ENCODE measurements around the gene MYLIP. TPM values are rescaled to one million over a fixed set of nuclear protein-coding genes. Genes with fewer than 3 reads are reported as not detected.

The MYLIP gene
- total and polyA plus RNA-seq, 2 donors from 2014 or later, result 27.1 to 52.8 TPM

DNA sequence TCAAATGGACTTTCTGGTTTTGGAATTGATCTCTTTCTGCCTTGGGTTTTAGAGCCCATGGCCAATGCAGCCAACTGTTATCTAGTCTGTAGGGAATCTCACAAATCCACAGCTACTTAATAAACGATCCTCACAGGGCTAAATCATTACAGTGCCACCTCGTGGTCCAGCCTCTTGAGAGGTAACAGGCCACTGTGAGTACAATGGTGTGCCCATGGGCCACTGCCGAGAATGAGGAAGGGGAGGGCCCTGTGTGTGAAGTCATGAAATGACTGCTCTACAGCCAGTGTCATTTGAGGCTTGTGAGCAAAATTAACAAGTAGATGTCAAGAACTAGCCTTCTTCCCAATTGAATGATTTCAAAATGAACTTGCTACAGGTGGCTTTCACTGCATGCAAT lies 55.2 kb downstream of the MYLIP start:
- no peaks in the 10 kb centered on the region for H3K36me3 ChIP-seq (ENCODE audit: control insufficient read depth in 2 of 3, insufficient read depth in 3 of 3, low read length in 3 of 3)
- no peak overlapping the region for H3K4me3 ChIP-seq (ENCODE audit: low read length in 3 of 3)
- peak overlapping the region; percentile 14 to 52 for H3K27ac ChIP-seq (ENCODE audit: low read depth in 2 of 2, low read length in 2 of 2)
- H3K27me3 ChIP-seq (ENCODE audit: control insufficient read depth, insufficient read depth, low read length), result no peaks in the 10 kb centered on the region
- intact Hi-C loops (cut with DNase I), result no loop called here
- FAIRE-seq (no peak), DNase-seq (peak in 1 of 5 donors; percentile 42)
- no peaks in the 10 kb centered on the region for H3K9me3 ChIP-seq (ENCODE audit: control insufficient read depth in 2 of 3, insufficient read depth in 1 of 3, low read length in 3 of 3)
- H3K4me1 ChIP-seq (ENCODE audit: control insufficient read depth in 2 of 3, insufficient read depth in 2 of 3, low read depth in 1 of 3, low read length in 3 of 3), result peaks cover 2 to 21% (median 6%) of the 10 kb centered on the region in 3 donors
- TF ChIP-seq, protein P1, sequence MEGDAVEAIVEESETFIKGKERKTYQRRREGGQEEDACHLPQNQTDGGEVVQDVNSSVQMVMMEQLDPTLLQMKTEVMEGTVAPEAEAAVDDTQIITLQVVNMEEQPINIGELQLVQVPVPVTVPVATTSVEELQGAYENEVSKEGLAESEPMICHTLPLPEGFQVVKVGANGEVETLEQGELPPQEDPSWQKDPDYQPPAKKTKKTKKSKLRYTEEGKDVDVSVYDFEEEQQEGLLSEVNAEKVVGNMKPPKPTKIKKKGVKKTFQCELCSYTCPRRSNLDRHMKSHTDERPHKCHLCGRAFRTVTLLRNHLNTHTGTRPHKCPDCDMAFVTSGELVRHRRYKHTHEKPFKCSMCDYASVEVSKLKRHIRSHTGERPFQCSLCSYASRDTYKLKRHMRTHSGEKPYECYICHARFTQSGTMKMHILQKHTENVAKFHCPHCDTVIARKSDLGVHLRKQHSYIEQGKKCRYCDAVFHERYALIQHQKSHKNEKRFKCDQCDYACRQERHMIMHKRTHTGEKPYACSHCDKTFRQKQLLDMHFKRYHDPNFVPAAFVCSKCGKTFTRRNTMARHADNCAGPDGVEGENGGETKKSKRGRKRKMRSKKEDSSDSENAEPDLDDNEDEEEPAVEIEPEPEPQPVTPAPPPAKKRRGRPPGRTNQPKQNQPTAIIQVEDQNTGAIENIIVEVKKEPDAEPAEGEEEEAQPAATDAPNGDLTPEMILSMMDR (IDR thresholded peaks at IDR 0.05; ENCODE audit: borderline replicate concordance, extremely low read depth, insufficient read depth), result no peak
- no peak overlapping the region for H3K9ac ChIP-seq (ENCODE audit: low read length in 3 of 3)

DNA sequence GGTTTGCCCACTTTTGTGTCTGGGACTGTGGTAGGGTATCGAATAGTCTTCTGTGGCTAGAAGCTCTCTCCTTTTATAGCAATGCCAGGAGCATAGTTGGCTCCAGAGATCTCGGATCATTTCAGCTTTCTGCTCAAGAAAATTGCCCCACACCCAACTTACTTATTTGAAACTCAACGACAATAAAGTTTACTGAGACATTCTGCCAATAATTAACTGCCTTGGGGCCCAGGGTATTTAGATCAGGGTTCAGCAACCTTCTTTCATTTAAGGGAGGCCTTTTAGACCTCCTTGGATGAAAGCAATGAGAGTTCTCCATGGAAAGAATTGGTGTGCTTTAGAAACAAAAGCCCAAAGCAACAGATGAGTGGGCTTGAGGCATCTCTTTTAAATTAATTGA lies 55.7 kb downstream of the MYLIP start:
- Histone ChIP-seq H3K4me1 (ENCODE audit: control insufficient read depth in 2 of 3, insufficient read depth in 2 of 3, low read depth in 1 of 3, low read length in 3 of 3) (peaks cover 2 to 21% (median 6%) of the 10 kb centered on the region in 3 donors), H3K27ac (ENCODE audit: low read depth in 2 of 2, low read length in 2 of 2) (peak overlapping the region; percentile 14 to 52), H3K9me3 (ENCODE audit: control insufficient read depth in 2 of 3, insufficient read depth in 1 of 3, low read length in 3 of 3) (no peaks in the 10 kb centered on the region), H3K4me3 (ENCODE audit: low read length in 3 of 3) (no peak overlapping the region), H3K9ac (ENCODE audit: low read length in 3 of 3) (no peak overlapping the region), H3K27me3 (ENCODE audit: control insufficient read depth, insufficient read depth, low read length) (no peaks in the 10 kb centered on the region), H3K36me3 (ENCODE audit: control insufficient read depth in 2 of 3, insufficient read depth in 3 of 3, low read length in 3 of 3) (no peaks in the 10 kb centered on the region)
- DNase-seq (peak in 3 of 5 donors; percentile 34 to 72 (median 69)), FAIRE-seq (no peak)
- intact Hi-C loops (cut with DNase I), result no loop called here
- TF ChIP-seq, protein P1 (IDR thresholded peaks at IDR 0.05; ENCODE audit: borderline replicate concordance, extremely low read depth, insufficient read depth), result no peak

DNA sequence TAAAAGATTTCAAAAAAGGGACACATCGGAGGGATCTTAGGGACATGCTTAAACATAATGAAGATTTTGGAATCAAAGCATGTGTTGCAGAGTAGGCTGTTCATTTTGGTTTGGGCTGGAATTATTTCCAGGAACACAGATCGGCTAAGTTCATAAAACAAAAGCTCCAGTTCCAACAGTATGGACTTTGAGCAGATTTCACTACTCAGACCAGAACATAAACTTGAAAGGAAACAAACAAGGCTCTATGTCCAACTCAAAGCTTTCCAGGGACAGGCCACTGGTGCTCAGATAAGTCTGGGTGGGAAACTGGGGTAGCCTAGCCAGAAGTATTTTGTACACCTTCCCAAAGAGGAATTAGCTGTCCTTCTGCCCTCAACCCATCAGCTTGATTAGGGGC lies 58.3 kb downstream of the MYLIP start:
- Histone ChIP-seq H3K9ac (ENCODE audit: low read length in 3 of 3) (no peak overlapping the region), H3K27me3 (ENCODE audit: control insufficient read depth, insufficient read depth, low read length) (no peaks in the 10 kb centered on the region), H3K9me3 (ENCODE audit: control insufficient read depth in 2 of 3, insufficient read depth in 1 of 3, low read length in 3 of 3) (no peaks in the 10 kb centered on the region), H3K27ac (ENCODE audit: low read depth in 2 of 2, low read length in 2 of 2) (no peak overlapping the region), H3K4me1 (ENCODE audit: control insufficient read depth in 2 of 3, insufficient read depth in 2 of 3, low read depth in 1 of 3, low read length in 3 of 3) (peaks cover 6 to 33% (median 6%) of the 10 kb centered on the region in 3 donors), H3K36me3 (ENCODE audit: control insufficient read depth in 2 of 3, insufficient read depth in 3 of 3, low read length in 3 of 3) (no peaks in the 10 kb centered on the region), H3K4me3 (ENCODE audit: low read length in 3 of 3) (no peak overlapping the region)
- intact Hi-C loops (cut with DNase I), result no loop called here
- no peak for DNase-seq
- TF ChIP-seq, protein P1 (IDR thresholded peaks at IDR 0.05; ENCODE audit: borderline replicate concordance, extremely low read depth, insufficient read depth), result no peak
- FAIRE-seq, result no peak

DNA sequence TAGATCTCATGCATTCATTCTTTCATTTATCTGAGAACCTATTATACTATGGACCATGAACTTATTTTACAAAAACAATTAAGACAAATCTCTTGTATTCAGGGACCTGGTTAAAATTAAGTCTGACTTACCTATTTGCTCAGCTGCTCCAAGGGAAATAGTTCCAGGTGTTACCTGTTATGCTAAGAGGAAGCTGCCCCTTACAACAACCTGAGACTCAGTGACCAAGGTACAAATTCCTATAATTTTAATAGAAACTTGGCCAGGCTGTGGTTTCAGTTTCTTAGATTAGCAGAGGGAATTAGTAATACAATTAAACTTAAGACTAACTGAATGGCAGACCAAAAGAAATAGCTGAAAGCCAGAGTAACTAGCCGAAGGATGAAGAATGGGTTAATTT lies 61.3 kb downstream of the MYLIP start:
- no peaks in the 10 kb centered on the region for H3K36me3 ChIP-seq (ENCODE audit: control insufficient read depth in 2 of 3, insufficient read depth in 3 of 3, low read length in 3 of 3)
- no peaks in the 10 kb centered on the region for H3K27me3 ChIP-seq (ENCODE audit: control insufficient read depth, insufficient read depth, low read length)
- H3K9me3 ChIP-seq (ENCODE audit: control insufficient read depth in 2 of 3, insufficient read depth in 1 of 3, low read length in 3 of 3), result no peaks in the 10 kb centered on the region
- TF ChIP-seq, protein P1 (IDR thresholded peaks at IDR 0.05; ENCODE audit: borderline replicate concordance, extremely low read depth, insufficient read depth), result no peak
- no peak overlapping the region for H3K4me3 ChIP-seq (ENCODE audit: low read length in 3 of 3)
- DNase-seq, result no peak
- FAIRE-seq, result no peak
- H3K4me1 ChIP-seq (ENCODE audit: control insufficient read depth in 2 of 3, insufficient read depth in 2 of 3, low read depth in 1 of 3, low read length in 3 of 3), result peaks cover 0 to 14% (median 4%) of the 10 kb centered on the region in 3 donors
- H3K27ac ChIP-seq (ENCODE audit: low read depth in 2 of 2, low read length in 2 of 2), result no peak overlapping the region
- intact Hi-C loops (cut with DNase I), result no loop called here
- H3K9ac ChIP-seq (ENCODE audit: low read length in 3 of 3), result no peak overlapping the region

All from kidney (tissue), 14 donors.